ENCODE measurements around the gene USP12.

The USP12 gene

DNA sequence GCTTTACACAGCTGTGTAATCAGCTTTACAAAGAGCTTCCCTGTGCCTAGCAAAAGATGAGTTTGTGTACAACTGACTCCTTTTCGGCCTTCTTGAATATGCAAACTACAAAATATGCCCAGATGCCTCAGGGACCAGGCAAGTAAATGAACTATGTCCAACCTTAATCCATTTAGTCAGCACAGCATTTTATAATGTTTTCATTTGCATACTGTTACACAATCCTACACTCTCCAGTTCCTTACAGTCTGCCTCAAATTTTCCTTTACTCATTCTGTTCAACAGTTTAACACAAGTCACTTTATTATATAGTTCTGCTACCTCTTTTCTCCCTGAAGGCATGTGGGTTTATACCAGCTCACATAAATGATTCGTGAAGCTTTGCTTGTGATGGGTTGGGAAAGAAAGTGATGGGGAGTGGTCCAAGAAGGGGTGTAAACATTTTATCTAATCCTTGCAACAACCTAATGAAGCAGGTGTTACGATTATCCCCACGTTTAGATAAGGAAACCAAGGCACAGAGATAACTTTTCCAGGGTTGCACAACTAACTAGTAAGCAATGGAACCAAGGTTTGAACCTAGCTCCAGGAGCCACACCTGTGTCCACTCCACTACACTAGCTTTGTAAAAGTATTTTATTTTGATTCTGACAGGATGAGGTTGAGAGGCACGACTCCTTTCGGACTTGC lies 3.3 kb upstream of the USP12 start:
- DNase-seq (ENCODE audit: low read depth) = peak; percentile 48
- TF ChIP-seq CTCF (IDR thresholded peaks at IDR 0.05; ENCODE audit: insufficient read depth, low read depth, low read length, missing control alignments) = no peak
- H3K4me3 ChIP-seq (ENCODE audit: low read depth, low read length) = peak overlapping the region; percentile 5

- H3K4me3 ChIP-seq (ENCODE audit: low read depth, low read length) = peak overlapping the region; percentile 82
- TF ChIP-seq CTCF (IDR thresholded peaks at IDR 0.05; ENCODE audit: insufficient read depth, low read depth, low read length, missing control alignments) = no peak
- peak; percentile 46 for DNase-seq (ENCODE audit: low read depth)
Observed at GRCh38 chr13:27172495-27172842, 858 bp upstream of the USP12 start.

- H3K4me3 ChIP-seq (ENCODE audit: low read depth, low read length) = peak overlapping the region; percentile 82
- peak; percentile 97 for DNase-seq (ENCODE audit: low read depth)
Observed at GRCh38 chr13:27171827-27172494, 350 bp upstream of the USP12 start.

DNA sequence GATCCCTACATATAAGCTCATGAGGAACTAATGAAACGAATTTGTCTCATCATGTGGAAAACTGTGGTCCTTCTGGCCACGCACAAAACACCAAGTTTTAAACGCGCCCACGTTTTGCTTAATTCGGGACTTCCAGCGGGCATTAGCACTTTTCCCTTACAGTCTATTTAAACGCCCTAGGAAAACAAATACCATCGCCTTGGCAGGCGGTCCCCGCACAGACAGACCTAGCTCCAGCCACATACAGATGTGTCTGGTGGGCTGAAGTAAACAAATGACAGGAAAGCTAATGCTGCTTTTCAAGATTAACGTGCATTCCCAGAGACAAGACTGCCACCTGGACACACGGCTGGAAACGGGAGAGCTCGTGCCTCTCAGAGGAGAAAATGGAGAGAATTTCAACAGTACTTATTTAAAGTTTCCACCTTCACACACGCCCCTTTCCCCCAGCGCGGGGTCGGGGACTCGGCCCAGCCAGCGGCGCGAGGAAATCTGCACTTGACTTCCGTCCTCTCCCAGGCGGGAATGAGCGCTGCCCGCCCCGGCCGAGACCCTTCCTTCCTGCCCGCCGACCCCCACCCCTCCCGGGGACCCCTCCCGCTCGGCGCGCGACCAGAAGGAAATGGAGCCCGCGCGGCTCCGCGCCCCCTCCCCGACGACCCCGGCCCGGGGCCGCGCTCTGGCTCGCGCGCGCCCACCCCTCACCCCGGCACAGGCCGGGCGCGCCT lies 931 bp downstream of the USP12 start:
- no peak for DNase-seq (ENCODE audit: low read depth)
- TF ChIP-seq CTCF (IDR thresholded peaks at IDR 0.05; ENCODE audit: insufficient read depth, low read depth, low read length, missing control alignments) = no peak
- H3K4me3 ChIP-seq (ENCODE audit: low read depth, low read length) = peak overlapping the region; percentile 84

More at GRCh38 chr13:27171827-27172494, 350 bp upstream of the USP12 start:
- TF ChIP-seq CTCF (IDR thresholded peaks at IDR 0.05; ENCODE audit: insufficient read depth, low read depth, low read length, missing control alignments) = peak; percentile 21

GRCh38 chr13:27170221-27170515 lies 1.4 kb downstream of the USP12 start:
- TF ChIP-seq CTCF (IDR thresholded peaks at IDR 0.05; ENCODE audit: insufficient read depth, low read depth, low read length, missing control alignments) = no peak
- H3K4me3 ChIP-seq (ENCODE audit: low read depth, low read length) = peak overlapping the region; percentile 84
- DNase-seq (ENCODE audit: low read depth) = peak; percentile 72

DNA sequence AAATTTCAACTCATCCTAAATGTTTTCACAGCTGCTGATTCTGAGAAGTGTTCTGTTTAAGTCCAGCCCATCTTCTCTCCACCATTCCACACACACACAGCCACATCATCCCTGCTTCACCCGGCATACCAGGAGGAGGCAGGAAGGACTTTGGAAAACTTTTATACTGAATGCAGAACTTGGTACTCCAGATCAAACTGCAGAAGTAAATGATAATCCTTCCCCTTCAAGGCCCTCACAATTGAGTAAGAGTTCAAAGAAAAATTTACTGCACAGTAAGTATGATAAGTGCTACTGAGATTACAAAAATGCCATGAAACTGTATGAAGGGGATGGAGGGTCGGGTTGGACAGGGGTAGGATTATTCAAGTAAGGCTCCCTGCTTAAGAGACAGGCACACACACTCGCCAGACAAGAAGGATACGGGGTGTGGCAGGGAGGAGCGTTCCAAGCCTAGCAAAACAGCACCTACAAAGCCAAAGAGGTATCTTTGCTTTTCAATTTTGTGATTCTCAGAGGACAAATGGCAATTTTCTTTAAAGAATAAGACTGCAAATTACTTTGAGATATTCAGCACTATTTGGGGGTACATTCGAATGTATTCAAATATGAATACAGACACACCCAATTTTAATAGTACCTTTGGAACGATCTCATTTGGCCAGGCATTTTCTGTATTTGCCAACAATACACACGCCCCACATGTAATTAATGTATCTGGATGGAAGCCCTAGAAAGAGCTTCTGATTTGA lies 2.5 kb downstream of the USP12 start:
- DNase-seq (ENCODE audit: low read depth) = no peak
- TF ChIP-seq CTCF (IDR thresholded peaks at IDR 0.05; ENCODE audit: insufficient read depth, low read depth, low read length, missing control alignments) = no peak
- H3K4me3 ChIP-seq (ENCODE audit: low read depth, low read length) = peak overlapping the region; percentile 84
